Cerebellar nuclear complex (tissue), 1 donor: ENCODE measurements around the gene CAPN13.
"Not testable (repeated sequence)": the region's sequence is repeated elsewhere in the genome, so short reads cannot be mapped to it uniquely, and the experiment has no call there.

ENCODE experiments used
- DNase-seq, 2 experiments: peaks; one replicate each; lab custom pipeline; 2025; lab: John Stamatoyannopoulos, UW

CAPN13 gene

GRCh38 chr2:30705056-30705455 is 102.2 kb downstream of the CAPN13 start:
- DNase-seq, result no peak

- DNase-seq, result no peak
Measured at GRCh38 chr2:30704309-30705020, 102.8 kb downstream of the CAPN13 start.

- DNase-seq, result no peak
Measured at GRCh38 chr2:30702694-30703093, 104.6 kb downstream of the CAPN13 start.

- DNase-seq, result no peak
Measured at GRCh38 chr2:30701782-30702181, 105.5 kb downstream of the CAPN13 start.

GRCh38 chr2:30697242-30698103 is 109.8 kb downstream of the CAPN13 start:
- not testable (repeated sequence) for DNase-seq

- no peak for DNase-seq
Measured at GRCh38 chr2:30695749-30696148, 111.5 kb downstream of the CAPN13 start.

GRCh38 chr2:30694286-30695055 is 112.8 kb downstream of the CAPN13 start:
- DNase-seq, result no peak

GRCh38 chr2:30693821-30694281 is 113.4 kb downstream of the CAPN13 start:
- no peak for DNase-seq

- DNase-seq, result no peak
Measured at GRCh38 chr2:30692829-30693275, 114.4 kb downstream of the CAPN13 start.

- DNase-seq, result no peak
Measured at GRCh38 chr2:30691948-30692828, 115.1 kb downstream of the CAPN13 start.

- no peak for DNase-seq
Measured at GRCh38 chr2:30691091-30691947, 115.9 kb downstream of the CAPN13 start.

GRCh38 chr2:30690126-30690561 is 117.1 kb downstream of the CAPN13 start:
- no peak for DNase-seq

GRCh38 chr2:30689496-30690125 is 117.6 kb downstream of the CAPN13 start:
- DNase-seq, result no peak

- DNase-seq, result no peak
Measured at GRCh38 chr2:30688956-30689401, 118.3 kb downstream of the CAPN13 start.

GRCh38 chr2:30686669-30687068 is 120.6 kb downstream of the CAPN13 start:
- DNase-seq, result no peak

GRCh38 chr2:30686000-30686399 is 121.2 kb downstream of the CAPN13 start:
- no peak for DNase-seq

- no peak for DNase-seq
Measured at GRCh38 chr2:30684996-30685395, 122.2 kb downstream of the CAPN13 start.

- no peak for DNase-seq
Measured at GRCh38 chr2:30684516-30684915, 122.7 kb downstream of the CAPN13 start.

- no peak for DNase-seq
Measured at GRCh38 chr2:30684026-30684425, 123.2 kb downstream of the CAPN13 start.
